Mesenteric fat pad (tissue), 1 donor: ENCODE results near the gene SPACA7. TPM values are rescaled to one million over a fixed set of nuclear protein-coding genes. Genes with fewer than 3 reads are reported as not detected.
A peak's percentile ranks its signal among the peaks of the same experiment; 100 is the strongest.
"Not testable (repeated sequence)": the region's sequence is repeated elsewhere in the genome, so short reads cannot be mapped to it uniquely, and the experiment has no call there.

Experiments
- DNase-seq: peaks from one replicate; pipeline ENCODE4 v3.0.0-alpha.2; 2020; ENCODE audit warnings: low spot score
- total RNA-seq: library from RNA; stranded (reverse); fragmentation: NEBNext Ultra II Directional; extraction: Animal tissue kit (Norgen Biotek cat#: 25700); gene quantifications from one replicate; pipeline ENCODE4 v1.2.1, GENCODE V29; 2021
- donor health status: DM: yes; HTN: yes; CAD: no.

The SPACA7 gene
- total RNA-seq, 1 donor from 2014 or later, result not detected

- no peak for DNase-seq
These were observed 40.9 kb downstream of the SPACA7 start for GRCh38 chr13:112417079-112417478.

DNA sequence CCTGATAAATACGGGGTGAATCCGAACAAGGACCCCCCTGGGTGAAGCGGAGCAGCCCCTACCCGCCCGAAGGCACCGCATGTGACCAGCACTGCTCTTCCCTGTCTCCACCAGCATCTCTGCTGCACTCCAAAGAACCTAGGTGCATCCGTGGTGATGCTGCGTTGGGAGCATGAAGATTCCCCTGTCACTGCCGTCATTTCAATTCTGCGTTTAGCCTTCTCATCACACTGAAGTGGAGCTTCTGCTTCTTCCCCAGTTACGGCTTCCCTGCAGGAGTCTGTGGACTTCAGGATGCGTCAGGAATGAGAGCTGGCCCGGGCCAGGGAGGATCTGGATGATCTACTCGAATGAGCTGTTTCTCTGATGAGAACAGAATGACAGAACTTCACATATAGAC lies 47.9 kb downstream of the SPACA7 start:
- DNase-seq, result no peak

DNA sequence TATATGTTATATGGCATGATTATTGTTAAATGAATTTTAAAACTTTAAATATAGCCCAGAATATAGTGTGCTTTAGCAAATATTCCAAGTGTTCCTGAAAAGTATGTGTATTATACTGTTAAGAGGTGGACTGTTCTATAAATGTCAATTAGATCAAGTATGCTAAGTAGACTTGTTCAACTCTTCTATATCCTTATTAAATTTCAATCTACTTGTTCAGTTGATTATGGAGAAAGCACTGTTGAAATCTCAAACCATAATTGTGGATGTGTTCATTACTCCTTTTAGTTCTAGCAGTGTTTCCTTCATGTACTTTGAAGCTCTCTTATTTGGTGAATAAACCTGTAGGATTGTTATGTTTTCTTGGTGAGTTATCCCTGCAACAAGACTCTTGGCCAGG lies 52.5 kb downstream of the SPACA7 start:
- no peak for DNase-seq

- DNase-seq, result peak; percentile 71
These were observed 55.6 kb downstream of the SPACA7 start for GRCh38 chr13:112431734-112432133.

GRCh38 chr13:112432734-112433133 lies 56.6 kb downstream of the SPACA7 start:
- not testable (repeated sequence) for DNase-seq

DNA sequence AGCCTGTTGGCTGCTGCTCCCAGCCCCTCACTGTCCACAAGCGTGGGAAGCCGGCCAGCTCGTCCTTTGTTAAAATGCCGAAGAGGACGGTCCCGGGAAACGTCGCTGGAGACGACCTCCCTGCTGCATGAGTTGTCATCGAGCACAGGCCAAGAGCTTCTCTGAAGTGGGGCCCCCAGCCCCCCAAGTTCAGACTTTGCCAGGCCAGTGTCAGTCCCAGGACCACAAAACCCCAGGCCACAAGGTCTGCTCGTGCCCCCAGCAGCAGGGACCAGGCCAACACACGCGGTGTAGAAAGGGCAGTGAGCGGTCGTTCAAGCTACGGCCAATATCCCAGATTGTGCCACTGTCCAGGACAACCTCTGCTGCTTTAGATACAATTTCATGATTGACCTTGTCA lies 57.4 kb downstream of the SPACA7 start:
- DNase-seq, result peak; percentile 83

DNA sequence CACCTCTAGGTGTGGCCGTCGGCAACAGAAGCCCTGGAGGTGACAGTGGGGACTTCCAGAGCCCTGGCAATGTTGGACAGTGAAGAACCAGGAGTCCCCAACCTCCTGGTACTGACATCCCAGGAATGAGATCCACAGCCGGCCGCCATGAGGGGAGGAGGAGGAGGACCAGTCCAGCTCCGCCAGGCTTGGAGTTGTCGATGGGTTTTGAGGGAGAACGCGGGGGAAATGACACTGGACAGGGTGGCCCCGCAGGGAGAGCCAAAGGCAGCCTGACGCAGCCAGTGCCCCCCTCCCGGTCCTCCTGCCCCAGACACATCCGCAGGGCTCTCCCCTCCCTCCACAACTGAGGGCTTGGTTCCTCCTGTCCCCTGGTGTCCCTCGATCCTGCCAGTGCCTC lies 57.9 kb downstream of the SPACA7 start:
- peak; percentile 68 for DNase-seq

DNA sequence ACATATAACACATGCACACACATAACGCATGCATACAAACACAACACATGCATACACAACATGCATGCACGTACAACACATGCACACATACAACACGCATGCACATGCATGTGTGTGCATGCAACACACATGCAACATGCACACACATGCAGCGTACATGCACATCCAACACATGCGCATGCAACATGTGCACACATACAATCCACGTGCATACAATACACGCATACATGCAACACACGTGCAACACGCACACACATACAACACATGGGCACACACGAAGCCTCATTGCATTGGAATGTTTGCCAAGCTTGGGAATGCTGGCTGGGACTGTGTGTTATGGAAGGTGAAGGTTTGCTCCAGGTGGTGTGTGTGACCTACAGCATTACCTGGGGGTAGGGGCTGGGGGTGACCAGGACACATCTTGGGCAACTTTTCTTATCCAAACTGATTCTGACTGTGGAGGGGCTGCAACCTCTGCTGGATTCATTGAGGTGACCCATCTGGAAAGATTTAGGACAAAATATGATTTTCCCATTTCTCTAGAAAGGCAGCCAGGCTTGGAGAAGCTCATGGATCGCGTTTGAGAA lies 58.9 kb downstream of the SPACA7 start:
- peak; percentile 64 for DNase-seq

- peak; percentile 68 for DNase-seq
These were observed 59.8 kb downstream of the SPACA7 start for GRCh38 chr13:112435973-112436372.

DNA sequence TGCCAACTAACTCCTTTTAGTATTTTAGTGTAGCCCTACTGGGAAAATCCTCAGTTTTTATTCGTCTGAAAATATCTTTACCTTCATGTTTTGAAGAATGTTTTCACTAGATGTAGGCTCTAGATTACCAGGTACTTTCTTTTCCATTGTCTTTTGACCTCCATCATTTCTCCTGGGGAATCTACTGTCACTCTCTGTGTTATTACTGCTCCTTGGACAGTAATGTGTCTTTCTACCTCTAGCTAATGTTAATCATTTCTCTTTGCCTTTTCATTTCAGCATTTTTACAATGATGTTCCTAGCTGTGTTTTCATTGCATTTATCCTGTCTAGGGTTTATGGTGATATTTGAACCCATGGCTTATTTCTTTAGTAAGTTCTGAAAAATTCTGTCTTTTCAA lies 61.9 kb downstream of the SPACA7 start:
- no peak for DNase-seq

GRCh38 chr13:112438515-112438914 lies 62.4 kb downstream of the SPACA7 start:
- DNase-seq, result no peak

GRCh38 chr13:112441226-112441625 lies 65.1 kb downstream of the SPACA7 start:
- peak; percentile 77 for DNase-seq

DNA sequence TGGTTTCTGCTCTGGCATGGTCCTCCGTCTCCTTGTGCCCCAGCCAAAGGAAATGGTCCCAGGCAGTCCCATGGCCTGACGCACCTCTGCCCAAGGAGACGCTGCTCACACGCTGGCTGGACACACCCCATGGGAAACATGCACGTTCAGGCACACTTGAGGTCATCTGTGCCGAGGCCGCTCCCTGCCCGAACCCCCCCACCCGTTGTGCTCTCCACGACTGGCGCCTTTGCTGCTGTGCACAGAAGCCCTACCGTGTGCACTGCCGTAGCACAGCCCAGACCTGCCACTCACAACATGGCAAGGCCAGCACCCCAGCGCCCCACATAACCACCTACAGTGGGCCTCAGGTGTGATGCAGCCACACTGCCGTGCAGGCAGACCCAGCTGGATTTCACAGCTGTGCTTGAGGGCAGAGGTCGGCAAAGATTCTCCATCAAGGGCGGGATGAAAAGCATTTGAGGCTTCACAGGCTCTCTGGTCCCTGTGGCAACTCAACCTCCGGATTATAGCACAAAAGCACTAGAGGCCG lies 65.7 kb downstream of the SPACA7 start:
- peak; percentile 71 for DNase-seq

DNA sequence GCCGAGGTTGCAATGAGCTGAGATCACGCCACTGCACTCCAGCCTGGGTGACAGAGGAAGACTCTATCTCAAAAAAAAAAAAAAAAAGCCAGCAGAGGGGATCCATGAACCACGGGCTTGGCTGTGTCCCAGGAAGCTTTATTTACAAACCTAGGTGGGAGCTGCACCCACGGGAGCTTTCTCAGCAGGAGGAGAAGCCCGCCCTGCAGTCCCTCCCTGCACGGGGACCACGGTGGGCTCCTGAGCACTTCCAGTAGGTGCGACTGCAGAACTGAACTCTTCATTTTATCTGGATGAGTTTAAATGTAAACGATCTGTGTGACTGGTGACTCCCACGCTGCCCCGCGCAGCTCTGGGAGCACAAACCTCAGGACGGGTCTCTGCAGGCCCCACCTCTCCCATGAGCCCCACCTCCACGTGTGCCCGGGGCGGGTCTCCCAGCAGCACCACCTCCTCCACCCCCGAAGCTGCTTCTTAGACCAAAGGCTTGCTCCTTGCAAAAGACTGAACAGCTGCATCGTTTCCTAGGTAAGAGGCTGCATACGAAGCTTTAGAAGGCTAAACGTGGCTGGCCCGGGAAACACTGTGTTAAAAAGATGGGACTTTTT lies 66.4 kb downstream of the SPACA7 start:
- peak; percentile 81 for DNase-seq

DNA sequence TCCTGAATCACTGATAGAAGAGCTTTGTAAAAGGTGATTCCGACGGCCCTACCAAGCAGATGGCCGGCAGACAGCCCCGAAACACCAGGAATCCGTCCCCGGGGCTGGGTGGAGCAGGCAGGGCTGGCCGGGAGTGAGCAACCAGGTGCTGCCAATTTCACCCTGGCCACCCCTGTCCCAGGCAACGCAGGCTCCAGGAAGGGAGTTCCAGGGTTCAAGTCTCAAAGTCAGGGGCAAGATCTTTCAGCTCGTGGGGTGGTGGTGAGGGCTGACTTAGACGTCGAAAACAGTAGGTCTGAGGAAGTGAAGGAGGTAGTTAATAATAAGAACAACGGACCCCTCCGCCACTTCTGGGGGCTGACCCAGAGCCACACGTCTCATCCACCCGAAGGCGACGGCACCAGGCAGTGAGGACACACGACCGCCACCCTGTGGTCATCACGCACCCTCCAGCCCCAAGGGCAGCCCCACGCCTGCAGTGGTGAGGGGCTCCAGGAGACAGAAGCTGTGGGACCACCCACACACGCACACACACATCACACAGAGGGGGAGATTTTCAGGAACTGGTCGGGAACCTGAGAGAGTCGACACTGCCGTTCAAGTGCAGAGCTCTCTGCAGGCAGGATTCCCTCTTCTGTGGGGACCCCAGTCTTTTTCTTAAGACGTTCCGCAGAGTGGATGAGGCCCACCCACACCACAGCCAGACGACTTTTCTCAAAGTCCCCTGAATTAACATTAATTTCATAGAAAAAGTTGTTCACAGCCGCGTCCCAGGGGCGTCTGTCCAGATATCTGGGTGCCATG lies 67.2 kb downstream of the SPACA7 start:
- DNase-seq, result peak; percentile 69

GRCh38 chr13:112443995-112444311 lies 67.8 kb downstream of the SPACA7 start:
- DNase-seq, result peak; percentile 90

DNA sequence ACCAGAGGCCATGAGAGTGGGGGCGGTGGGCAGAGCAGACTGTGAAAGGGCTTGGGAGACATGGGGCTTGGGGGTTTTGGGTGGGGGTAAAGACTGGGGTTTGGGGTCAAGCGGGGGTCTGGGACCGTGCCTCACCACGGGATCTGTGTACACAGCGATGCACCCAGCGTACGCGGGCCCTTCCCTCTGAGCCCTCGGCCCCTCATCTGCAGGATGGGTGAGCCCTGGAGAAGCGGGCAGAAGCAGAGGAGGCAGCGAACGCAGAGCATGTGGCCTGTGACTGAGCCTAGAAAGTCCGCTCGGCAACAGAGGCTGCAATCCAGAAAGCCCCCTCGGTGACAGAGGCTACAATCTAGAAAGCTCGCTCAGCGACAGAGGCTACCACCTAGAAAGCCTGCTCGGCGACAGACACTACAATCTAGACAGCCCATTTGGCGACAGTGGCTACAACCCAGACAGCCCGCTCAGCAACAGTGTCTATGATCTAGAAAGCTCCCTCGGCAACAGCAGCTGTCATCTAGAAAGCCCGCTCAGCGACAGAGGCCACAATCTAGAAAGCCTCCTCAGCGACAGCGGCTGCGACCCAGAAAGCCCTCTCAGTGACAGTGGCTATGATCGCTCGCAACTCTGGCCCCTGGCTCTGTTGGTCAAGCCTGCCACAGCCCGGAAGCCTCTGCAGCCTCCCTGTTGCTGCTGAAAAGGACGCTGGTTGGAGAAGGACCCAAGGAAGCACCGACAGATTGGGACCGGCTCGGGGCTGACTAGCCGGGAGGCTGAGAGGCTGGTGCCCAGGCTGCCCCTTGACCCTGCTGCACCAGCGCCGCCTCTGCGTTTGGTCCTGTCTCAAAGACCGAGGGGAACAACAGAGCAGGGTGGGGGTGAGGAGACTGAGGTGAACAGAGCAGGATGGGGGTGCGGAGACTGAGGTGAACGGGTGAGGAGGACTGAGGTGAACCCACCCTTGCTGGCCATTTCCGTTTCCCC lies 68.6 kb downstream of the SPACA7 start:
- DNase-seq, result peak; percentile 82

DNA sequence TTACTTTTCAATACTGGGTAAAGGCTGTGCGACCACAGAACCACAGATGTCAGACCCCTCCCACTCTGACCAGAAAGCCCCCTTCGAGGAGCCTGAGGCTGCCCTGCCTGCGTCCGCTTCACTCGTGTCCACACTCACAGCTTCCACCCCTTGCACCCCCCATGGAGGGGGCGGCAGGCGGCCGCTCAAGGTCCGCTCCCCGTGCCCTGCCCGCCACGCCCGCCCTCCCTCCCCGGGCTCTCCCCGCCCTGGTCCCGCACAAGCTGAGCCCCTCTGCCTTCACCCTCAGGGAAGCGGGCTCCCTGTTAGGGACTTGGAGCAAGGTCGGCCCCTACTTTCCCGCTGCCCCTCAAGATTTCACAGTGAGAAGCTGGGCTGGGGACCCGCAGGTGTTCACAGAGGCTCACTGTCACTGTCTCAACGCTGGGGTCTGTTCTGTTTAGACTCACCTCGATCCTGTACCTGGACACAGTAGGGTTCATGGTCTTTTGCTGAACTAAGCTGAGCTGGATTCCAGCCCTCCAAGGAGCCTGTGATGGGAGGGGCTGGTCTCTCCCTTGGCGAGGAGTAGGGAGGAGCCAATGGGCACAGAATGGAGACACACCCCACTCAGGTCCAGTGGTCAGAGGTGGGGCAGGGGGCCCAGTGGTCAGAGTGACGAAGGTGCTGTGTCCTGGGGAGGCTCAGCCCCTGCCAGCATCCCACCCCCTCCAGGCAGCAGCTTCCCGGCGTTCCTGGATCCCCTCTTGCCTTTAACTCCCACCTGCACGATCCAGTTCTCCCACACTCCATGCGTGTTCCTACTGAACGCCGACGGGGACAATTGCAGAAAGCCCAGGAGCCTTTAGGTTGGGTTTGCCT lies 69.5 kb downstream of the SPACA7 start:
- DNase-seq, result peak; percentile 78

- DNase-seq, result no peak
These were observed 70.2 kb downstream of the SPACA7 start for GRCh38 chr13:112446347-112446861.

DNA sequence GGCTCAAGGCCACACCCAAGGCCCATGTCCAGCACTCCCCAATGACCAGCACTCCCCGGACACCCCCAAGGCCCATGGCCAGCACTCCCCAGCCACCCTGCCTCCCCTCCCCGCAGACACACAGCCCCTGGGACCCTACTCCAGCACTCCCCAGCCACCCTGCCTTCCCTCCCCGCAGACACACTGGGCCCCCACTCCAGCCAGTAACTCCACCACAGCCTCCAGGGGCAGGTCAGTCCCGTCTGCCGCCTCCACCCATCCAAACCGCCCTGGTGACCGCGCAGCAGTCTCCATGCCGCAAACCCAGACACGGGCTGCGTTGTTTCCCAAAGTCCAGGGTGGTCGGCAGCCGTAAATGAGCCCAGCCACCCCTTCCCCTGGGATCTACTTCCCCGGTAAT lies 70.7 kb downstream of the SPACA7 start:
- peak; percentile 77 for DNase-seq
